HepG2 (cell line): ENCODE data around the gene SNX19. TPM values are rescaled to one million over a fixed set of nuclear protein-coding genes. Genes with fewer than 3 reads are reported as not detected.

ENCODE experiments used
- ATAC-seq: fragments of 200-7000 bp; cut with Tn5 transposase; 3 replicates; pipeline ENCODE4 v1.9.1; 2020; ENCODE audit warnings: mild to moderate bottlenecking, moderate library complexity
- BruUV-seq: library from RNA; stranded (reverse); fragments of 400-500 nt; replicated peaks from 2 replicates; lab custom pipeline; 2021; lab: Mats Ljungman, UMichigan
- CTCF ChIA-PET: fragments of 300-600 bp; formaldehyde crosslinking; extraction: SDS; loops from one replicate; lab custom pipeline; 2021; ENCODE audit warnings: low total read pairs, inconsistent platforms, low intra/inter-chr PET ratio; lab: Yijun Ruan, JAX
- POLR2A ChIA-PET: fragments of 350-600 bp; sonication (Branson Sonifier 250); formaldehyde crosslinking; loops from one replicate; lab custom pipeline; 2020; ENCODE audit warnings: antibody characterized with exemption, inconsistent platforms; lab: Yijun Ruan, JAX
- DNase-seq: peaks from one replicate; pipeline ENCODE4 v3.0.0-alpha.2; 2015; ENCODE audit warnings: low spot score
- FAIRE-seq: peaks from 3 replicates; lab custom pipeline; 2011; peaks lifted over from hg19 to GRCh38; lab: Jason Lieb, UNC
- H2AFZ ChIP-seq: one replicate; pipeline ENCODE4 v1.6.1; 2011; ENCODE audit warnings: low read length, inconsistent platforms
- H3K27ac ChIP-seq: fragments of 300-600 bp; 3 replicates; pipeline ENCODE4 v1.8.0; 2011; ENCODE audit warnings: mixed run types, mild to moderate bottlenecking, mixed read lengths, low read length, inconsistent platforms; ENCODE audit not compliant: insufficient read depth; ENCODE audit errors: extremely low read length
- H3K27me3 ChIP-seq, 2 experiments: fragments of 200-600 bp in 1 of 2; 2 replicates in 1 of 2; 3 replicates in 1 of 2; pipeline versions ENCODE4 v1.6.0 to v1.8.0; 2011; ENCODE audit warnings: low read length in 2 of 2, mild to moderate bottlenecking in 2 of 2, moderate library complexity in 2 of 2, inconsistent platforms in 1 of 2; ENCODE audit not compliant: insufficient read depth in 2 of 2, control insufficient read depth in 1 of 2
- H3K36me3 ChIP-seq, 2 experiments: fragments of 200-600 bp in 1 of 2; replicated peaks in 1 of 2; 2 replicates in 1 of 2; 3 replicates in 1 of 2; pipeline versions ENCODE4 v1.5.1 to v1.8.0; 2011; ENCODE audit warnings: low read length in 2 of 2, inconsistent platforms in 1 of 2; ENCODE audit not compliant: insufficient read depth in 2 of 2, control insufficient read depth in 1 of 2
- H3K4me1 ChIP-seq: 2 replicates; pipeline ENCODE4 v1.5.1; 2012; ENCODE audit warnings: low read length, inconsistent platforms; ENCODE audit not compliant: insufficient read depth
- H3K4me2 ChIP-seq: 2 replicates; pipeline ENCODE4 v1.6.0; 2011; ENCODE audit warnings: low read depth, low read length, inconsistent platforms
- H3K4me3 ChIP-seq, 3 experiments: fragments of 200-600 bp in 1 of 3; sonication (generic), shearing (Covaris generic) in 1 of 3; replicated peaks in 1 of 3; 2 replicates each; pipeline ENCODE4 v1.5.1; 2011 to 2016; ENCODE audit warnings: low read length in 3 of 3, inconsistent platforms in 2 of 3, low read depth in 2 of 3, mild to moderate bottlenecking in 2 of 3, control low read depth in 1 of 3, mixed read lengths in 1 of 3; ENCODE audit not compliant: insufficient read depth in 1 of 3
- H3K79me2 ChIP-seq: one replicate; pipeline ENCODE4 v1.6.1; 2011; ENCODE audit warnings: low read length, inconsistent platforms; ENCODE audit not compliant: insufficient read depth
- H3K9ac ChIP-seq: 2 replicates; pipeline ENCODE4 v1.6.0; 2011; ENCODE audit warnings: mild to moderate bottlenecking, low read depth, low read length, inconsistent platforms; ENCODE audit not compliant: insufficient read depth
- H3K9me3 ChIP-seq: 2 replicates; pipeline ENCODE4 v1.5.1; 2012; ENCODE audit warnings: mild to moderate bottlenecking, low read length
- H4K20me1 ChIP-seq: 2 replicates; pipeline ENCODE4 v1.6.0; 2011; ENCODE audit warnings: inconsistent platforms, mild to moderate bottlenecking, low read length, moderate library complexity; ENCODE audit not compliant: insufficient read depth
- CBX1 ChIP-seq: IDR thresholded peaks from one replicate; pipeline ENCODE4 v1.6.1; 2016; ENCODE audit warnings: antibody characterized with exemption, low read depth
- GTF2F1 ChIP-seq: fragments of 150-350 bp; IDR thresholded peaks from 2 replicates; pipeline ENCODE4 v1.6.1; 2014; ENCODE audit warnings: low read length
- HDAC6 ChIP-seq: fragments of 200-600 bp; sonication (generic); IDR thresholded peaks from 2 replicates; pipeline ENCODE4 v1.7.0; 2017; ENCODE audit warnings: mild to moderate bottlenecking, antibody characterized with exemption, low read length, low read depth
- KIAA2018 ChIP-seq: sonication (generic); formaldehyde crosslinking; IDR thresholded peaks from 2 replicates; pipeline ENCODE4 v1.5.0; 2020; ENCODE audit warnings: mild to moderate bottlenecking, missing genetic modification reagents, borderline replicate concordance
- KLF12 ChIP-seq: sonication (generic); formaldehyde crosslinking; IDR thresholded peaks from 2 replicates; pipeline ENCODE4 v1.4.0; 2020; ENCODE audit warnings: missing genetic modification reagents, borderline replicate concordance
- MAFF ChIP-seq: IDR thresholded peaks from 2 replicates; pipeline ENCODE4 v1.6.1; 2011; ENCODE audit warnings: low read depth, low read length, improper control_type of control experiment
- NBN ChIP-seq: fragments of 450-650 bp; conservative IDR thresholded peaks from 2 replicates; pipeline ENCODE4 v1.6.1; 2017
- RORA ChIP-seq: sonication (generic); formaldehyde crosslinking; IDR thresholded peaks from 2 replicates; pipeline ENCODE4 v1.5.0; 2020; ENCODE audit warnings: mild to moderate bottlenecking, missing genetic modification reagents, moderate library complexity
- SMAD1 ChIP-seq: sonication (generic); formaldehyde crosslinking; IDR thresholded peaks from 2 replicates; pipeline ENCODE4 v1.4.0; 2020; ENCODE audit warnings: missing genetic modification reagents, low read depth, mild to moderate bottlenecking, borderline replicate concordance
- SNRNP70 ChIP-seq: fragments of 200-400 bp; formaldehyde crosslinking; IDR thresholded peaks from 2 replicates; pipeline ENCODE4 v1.6.1; 2017; ENCODE audit warnings: mild to moderate bottlenecking, low read depth, low read length, moderate library complexity
- SP140L ChIP-seq: sonication (generic); formaldehyde crosslinking; IDR thresholded peaks from 2 replicates; pipeline ENCODE4 v1.4.0; 2020; ENCODE audit warnings: missing genetic modification reagents, borderline replicate concordance
- TBP ChIP-seq: sonication (generic); formaldehyde crosslinking; IDR thresholded peaks from 2 replicates; pipeline ENCODE4 v1.5.0; 2020; ENCODE audit warnings: missing genetic modification reagents
- TGIF2 ChIP-seq: IDR thresholded peaks from 2 replicates; pipeline ENCODE4 v1.6.1; 2016; ENCODE audit warnings: control low read depth, missing compliant biosample characterization
- ZBTB38 ChIP-seq: sonication (generic); formaldehyde crosslinking; IDR thresholded peaks from 2 replicates; pipeline ENCODE4 v1.5.1; 2020; ENCODE audit warnings: mild to moderate bottlenecking, missing genetic modification reagents
- ZNF17 ChIP-seq: sonication (generic); formaldehyde crosslinking; IDR thresholded peaks from 2 replicates; pipeline ENCODE4 v1.5.0; 2020; ENCODE audit warnings: mild to moderate bottlenecking, missing genetic modification reagents
- ZNF225 ChIP-seq: sonication (generic); formaldehyde crosslinking; IDR thresholded peaks from 2 replicates; pipeline ENCODE4 v1.4.0; 2020; ENCODE audit warnings: mild to moderate bottlenecking, missing genetic modification reagents
- ZNF263 ChIP-seq: sonication (generic); formaldehyde crosslinking; IDR thresholded peaks from 2 replicates; pipeline ENCODE4 v1.4.0; 2020; ENCODE audit warnings: missing genetic modification reagents
- ZNF75D ChIP-seq: sonication (generic); formaldehyde crosslinking; IDR thresholded peaks from 2 replicates; pipeline ENCODE4 v1.8.1; 2023; ENCODE audit warnings: missing genetic modification reagents, mild to moderate bottlenecking, borderline replicate concordance
- WGBS: methylation state at CpG from one replicate; pipeline ENCODE4 v1.1.6; 2017; ENCODE audit warnings: low lambda C conversion rate; 5-methylcytosine and 5-hydroxymethylcytosine counted together
- in situ Hi-C: cut with HindIII; loops from 2 replicates; pipeline ENCODE4 v1.10.0; 2017; ENCODE audit warnings: low pct_unique_long_range_greater_than_20kb; ENCODE audit not compliant: extremely low pct_ligation_motif_present
- intact Hi-C: fragments of 100-400 bp; cut with micrococcal nuclease; formaldehyde crosslinking; loops from one replicate; pipeline ENCODE4 v1.10.0; 2022; ENCODE audit not compliant: unreplicated experiment
- polyA plus RNA-seq, 8 experiments: library from polyadenylated mRNA; depleted of rRNA in 3 of 8; stranded (reverse) in 7 of 8; unstranded in 1 of 8; fragments of >200 nt; fragmentation: Illumina TruSeq in 4 of 8; extraction: Trizol in 4 of 8; gene quantifications; 2 replicates each; pipeline versions ENCODE4 v1.2.1 to v1.2.3, GENCODE V29; 2011 to 2016; ENCODE audit warnings: low read depth in 4 of 8, missing spikeins in 1 of 8, mixed read lengths in 1 of 8; ENCODE audit not compliant: insufficient read depth in 1 of 8
- total RNA-seq, 5 experiments: library from RNA; depleted of rRNA; stranded (reverse); fragments of >200 nt; fragmentation: Illumina TruSeq; extraction: Trizol; gene quantifications; 2 replicates each; pipeline ENCODE4 v1.2.3, GENCODE V29; 2016; ENCODE audit warnings: low read depth in 1 of 5
- TF ChIP-seq, protein P1 (sequence below): IDR thresholded peaks from 2 replicates; pipeline ENCODE4 v1.6.1; 2016; ENCODE audit warnings: control low read depth

Gene SNX19
- total and polyA plus RNA-seq, 2 of the 13 experiments (the other 11 are each of a cell fraction or from before 2014, with no cell fraction given), result 0.13 to 0.27 TPM

- BruUV-seq, result no TSS peak
- no peak overlapping the region for H3K27ac ChIP-seq
- DNase-seq (no peak), FAIRE-seq (no peak), ATAC-seq (no peak)
- CTCF ChIA-PET, result no interaction called here
- intact Hi-C loops (no loop called here), in situ Hi-C loops (loop anchor here (25.0 kb wide), 1 partner anchor 663 kb away; no protein-coding TSS in a partner anchor)
- no peaks in the 10 kb centered on the region for H3K79me2 ChIP-seq
- POLR2A ChIA-PET, result no interaction called here
- no peak overlapping the region for H2AFZ ChIP-seq
- no peaks in the 10 kb centered on the region for H4K20me1 ChIP-seq
- H3K9ac ChIP-seq, result no peak overlapping the region
- H3K36me3 ChIP-seq, result no peaks in the 10 kb centered on the region
- no peak overlapping the region for H3K4me2 ChIP-seq
- peaks cover 0 to 5% of the 10 kb centered on the region in 2 experiments; a peak in 2 of 5 replicates for H3K27me3 ChIP-seq
- WGBS, result 29% methylated on average over 7 of the region's 7 CpGs
- H3K9me3 ChIP-seq, result no peaks in the 10 kb centered on the region
- H3K4me1 ChIP-seq, result no peaks in the 10 kb centered on the region
- no peak overlapping the region for H3K4me3 ChIP-seq
- no peak for TF ChIP-seq CBX1
- TF ChIP-seq MAFF, result no peak
- TF ChIP-seq HDAC6, result no peak
- TF ChIP-seq GTF2F1, result no peak
- TF ChIP-seq SNRNP70, result no peak
- no peak for TF ChIP-seq KLF12
- no peak for TF ChIP-seq ZBTB38
- TF ChIP-seq RORA (CRISPR knock-in tag), result no peak
- TF ChIP-seq ZNF225 (CRISPR knock-in tag), result no peak
- TF ChIP-seq KIAA2018 (CRISPR knock-in tag), result no peak
- no peak for TF ChIP-seq SP140L (CRISPR knock-in tag)
- TF ChIP-seq SMAD1 (CRISPR knock-in tag), result no peak
- no peak for TF ChIP-seq TBP (CRISPR knock-in tag)
- no peak for TF ChIP-seq ZNF263 (CRISPR knock-in tag)
- TF ChIP-seq, protein P1, sequence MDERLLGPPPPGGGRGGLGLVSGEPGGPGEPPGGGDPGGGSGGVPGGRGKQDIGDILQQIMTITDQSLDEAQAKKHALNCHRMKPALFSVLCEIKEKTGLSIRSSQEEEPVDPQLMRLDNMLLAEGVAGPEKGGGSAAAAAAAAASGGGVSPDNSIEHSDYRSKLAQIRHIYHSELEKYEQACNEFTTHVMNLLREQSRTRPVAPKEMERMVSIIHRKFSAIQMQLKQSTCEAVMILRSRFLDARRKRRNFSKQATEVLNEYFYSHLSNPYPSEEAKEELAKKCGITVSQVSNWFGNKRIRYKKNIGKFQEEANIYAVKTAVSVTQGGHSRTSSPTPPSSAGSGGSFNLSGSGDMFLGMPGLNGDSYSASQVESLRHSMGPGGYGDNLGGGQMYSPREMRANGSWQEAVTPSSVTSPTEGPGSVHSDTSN (CRISPR knock-in tag), result no peak
- TF ChIP-seq ZNF17 (CRISPR knock-in tag), result no peak
- TF ChIP-seq ZNF75D (CRISPR knock-in tag), result no peak
- no peak for TF ChIP-seq NBN
- no peak for TF ChIP-seq TGIF2 (CRISPR knock-in tag)
Observed at GRCh38 chr11:130874955-130875531, 41.2 kb downstream of the SNX19 start.
